Endothelial cell of umbilical vein (primary cell): ENCODE data around the gene HAL. TPM values are rescaled to one million over a fixed set of nuclear protein-coding genes. Genes with fewer than 3 reads are reported as not detected.

Experiments used
- BruUV-seq: library from RNA; stranded (reverse); fragments of 400-500 nt; replicated peaks from 2 replicates; lab custom pipeline; 2021; lab: Mats Ljungman, UMichigan
- CTCF ChIA-PET: fragments of 300-600, 350-600 bp; sonication (Branson Sonifier 250); formaldehyde crosslinking; loops from one replicate; lab custom pipeline; 2021; ENCODE audit warnings: antibody characterized with exemption, inconsistent platforms; lab: Charles Lee
- POLR2A ChIA-PET: fragments of 300-600, 350-600 bp; sonication (Branson Sonifier 250); formaldehyde crosslinking; loops from one replicate; lab custom pipeline; 2021; ENCODE audit warnings: antibody characterized with exemption, inconsistent platforms; lab: Charles Lee
- DNase-seq: peaks from one replicate; pipeline ENCODE4 v3.0.0-alpha.2; 2011; ENCODE audit warnings: low read depth, low spot score
- FAIRE-seq: peaks from 2 replicates; lab custom pipeline; 2011; peaks lifted over from hg19 to GRCh38; lab: Jason Lieb, UNC
- H2AFZ ChIP-seq: 2 replicates; pipeline ENCODE4 v1.6.0; 2012; ENCODE audit warnings: low read depth, low read length, control low read depth, inconsistent platforms
- H3K27ac ChIP-seq: 2 replicates; pipeline ENCODE4 v1.5.1; 2011; ENCODE audit warnings: low read depth, mild to moderate bottlenecking, control low read depth, low read length, moderate library complexity; ENCODE audit not compliant: insufficient read depth
- H3K27me3 ChIP-seq, 2 experiments: 2 replicates each; pipeline versions ENCODE4 v1.6.0 to v1.6.1; 2011; ENCODE audit warnings: low read length in 2 of 2, mixed read lengths in 1 of 2; ENCODE audit not compliant: control insufficient read depth in 2 of 2, insufficient read depth in 2 of 2
- H3K36me3 ChIP-seq, 2 experiments: 2 replicates in 1 of 2; 3 replicates in 1 of 2; pipeline ENCODE4 v1.5.1; 2011; ENCODE audit warnings: low read length in 2 of 2, mild to moderate bottlenecking in 1 of 2, moderate library complexity in 1 of 2; ENCODE audit not compliant: control insufficient read depth in 2 of 2, insufficient read depth in 2 of 2; ENCODE audit errors: extremely low read depth in 1 of 2
- H3K4me1 ChIP-seq: 3 replicates; pipeline ENCODE4 v1.5.1; 2011; ENCODE audit warnings: mild to moderate bottlenecking, low read length; ENCODE audit not compliant: control insufficient read depth, insufficient read depth; ENCODE audit errors: extremely low read depth
- H3K4me2 ChIP-seq: 2 replicates; pipeline ENCODE4 v1.6.1; 2011; ENCODE audit warnings: low read length, control low read depth, mixed read lengths; ENCODE audit not compliant: insufficient read depth
- H3K4me3 ChIP-seq, 3 experiments: fragments of 200-600 bp in 1 of 3; sonication (generic), shearing (Covaris generic) in 1 of 3; replicated peaks in 1 of 3; 2 replicates each; pipeline ENCODE4 v1.5.1; 2011 to 2016; ENCODE audit warnings: control low read depth in 3 of 3, low read length in 3 of 3, mild to moderate bottlenecking in 2 of 3, inconsistent platforms in 1 of 3, low read depth in 1 of 3, moderate library complexity in 1 of 3; ENCODE audit not compliant: insufficient read depth in 1 of 3
- H3K79me2 ChIP-seq: 2 replicates; pipeline ENCODE4 v1.6.0; 2012; ENCODE audit warnings: low read length, inconsistent platforms; ENCODE audit not compliant: control insufficient read depth, insufficient read depth
- H3K9ac ChIP-seq: replicated peaks from 2 replicates; pipeline ENCODE3; 2011; ENCODE audit warnings: low read length, control low read depth; ENCODE audit not compliant: insufficient read depth; ENCODE audit errors: extremely low read depth
- H3K9me1 ChIP-seq: replicated peaks from 3 replicates; pipeline ENCODE4 v1.6.0; 2011; ENCODE audit warnings: mild to moderate bottlenecking, low read length; ENCODE audit not compliant: control insufficient read depth, insufficient read depth; ENCODE audit errors: extremely low read depth
- H3K9me3 ChIP-seq: replicated peaks from 2 replicates; pipeline ENCODE4 v1.5.1; 2012; ENCODE audit warnings: low read length, inconsistent platforms; ENCODE audit not compliant: control insufficient read depth, insufficient read depth
- H4K20me1 ChIP-seq: replicated peaks from 2 replicates; pipeline ENCODE3; 2011; ENCODE audit warnings: mild to moderate bottlenecking, low read length; ENCODE audit not compliant: control insufficient read depth, insufficient read depth; ENCODE audit errors: extremely low read depth
- CTCF ChIP-seq, 2 donors: IDR thresholded peaks; 1 replicate in 1 of 2; 2 replicates in 1 of 2; pipeline ENCODE4 v1.5.1; 2011; ENCODE audit warnings: low read length in 2 of 2, mild to moderate bottlenecking in 2 of 2, moderate library complexity in 2 of 2, control low read depth in 1 of 2, inconsistent platforms in 1 of 2, low read depth in 1 of 2; ENCODE audit not compliant: insufficient read depth in 1 of 2; ENCODE audit errors: extremely low read depth in 1 of 2
- EZH2 ChIP-seq: IDR thresholded peaks from 2 replicates; pipeline ENCODE4 v1.6.1; 2012; ENCODE audit warnings: borderline replicate concordance, low read depth, mild to moderate bottlenecking, moderate library complexity, low read length, inconsistent platforms; ENCODE audit not compliant: severe bottlenecking
- FOS ChIP-seq: IDR thresholded peaks from 2 replicates; pipeline ENCODE4 v1.6.1; 2011; ENCODE audit warnings: mild to moderate bottlenecking, low read length, moderate library complexity, borderline replicate concordance; ENCODE audit not compliant: insufficient read depth
- GATA2 ChIP-seq: IDR thresholded peaks from 2 replicates; pipeline ENCODE4 v1.7.0; 2011; ENCODE audit warnings: low read depth, mild to moderate bottlenecking, moderate library complexity, mixed read lengths, low read length; ENCODE audit not compliant: insufficient read length, insufficient read depth
- JUN ChIP-seq: IDR thresholded peaks from 2 replicates; pipeline ENCODE4 v1.6.1; 2011; ENCODE audit warnings: borderline replicate concordance, low read depth; ENCODE audit not compliant: insufficient read length, insufficient read depth
- MAX ChIP-seq: IDR thresholded peaks from 2 replicates; pipeline ENCODE4 v1.6.1; 2011; ENCODE audit not compliant: insufficient read depth, insufficient read length
- MYC ChIP-seq: IDR thresholded peaks from one replicate; pipeline ENCODE4 v1.6.1; 2011; ENCODE audit warnings: mild to moderate bottlenecking, low read depth, low read length
- POLR2A ChIP-seq: IDR thresholded peaks from 2 replicates; pipeline ENCODE4 v1.6.1; 2012; ENCODE audit warnings: low read depth, mild to moderate bottlenecking, control low read depth, low read length
- POLR2AphosphoS5 ChIP-seq: IDR thresholded peaks from 2 replicates; pipeline ENCODE4 v1.6.1; 2012; ENCODE audit warnings: low read depth, mild to moderate bottlenecking, control low read depth, low read length, moderate library complexity; ENCODE audit not compliant: insufficient read depth
- dilution Hi-C: fragments of 300-500 bp; cut with MboI; formaldehyde crosslinking; loops from one replicate; pipeline ENCODE4 v1.15.0; 2019; ENCODE audit warnings: low sequenced_read_pairs; ENCODE audit not compliant: extremely low pct_ligation_motif_present
- intact Hi-C: fragments of 100-400 bp; cut with micrococcal nuclease; formaldehyde crosslinking; loops from one replicate; pipeline ENCODE4 v1.10.0; 2022
- polyA plus RNA-seq, 4 experiments: library from polyadenylated mRNA; depleted of rRNA in 3 of 4; stranded (reverse) in 3 of 4; unstranded in 1 of 4; fragments of >200 nt; gene quantifications; 2 replicates each; pipeline versions ENCODE4 v1.2.1 to v1.2.3, GENCODE V29; 2011 to 2012; ENCODE audit warnings: missing spikeins in 1 of 4
- total RNA-seq: library from RNA; stranded (reverse); gene quantifications from 2 replicates; pipeline ENCODE4 v1.2.3, GENCODE V29; 2021

The HAL gene
- total and polyA plus RNA-seq, 2 donors (not counting 3 experiments of a cell fraction or from before 2014, with no cell fraction given): 0.18 to 0.62 TPM

- no TSS peak for BruUV-seq
- Histone ChIP-seq H3K9ac (no peak overlapping the region), H3K4me1 (no peaks in the 10 kb centered on the region), H3K27me3 (peaks cover 7 to 14% of the 10 kb centered on the region in 2 experiments), H3K9me1 (no peaks in the 10 kb centered on the region), H2AFZ (no peak overlapping the region), H3K79me2 (no peaks in the 10 kb centered on the region), H3K27ac (no peak overlapping the region), H3K4me3 (no peak overlapping the region), H4K20me1 (no peaks in the 10 kb centered on the region), H3K4me2 (no peak overlapping the region), H3K36me3 (no peaks in the 10 kb centered on the region), H3K9me3 (no peaks in the 10 kb centered on the region)
- TF ChIP-seq FOS (no peak), CTCF (IDR thresholded peaks at IDR 0.05; ENCODE audit: extremely low read depth in 1 of 2, insufficient read depth in 1 of 2, low read depth in 1 of 2, low read length in 2 of 2) (no peak), MYC (no peak), GATA2 (no peak)
- DNase-seq: no peak
- CTCF ChIA-PET: no interaction called here
- dilution Hi-C loops (no loop called here), intact Hi-C loops (no loop called here)
- FAIRE-seq: no peak
- POLR2A ChIA-PET: no interaction called here
These were observed 18.3 kb downstream of the HAL start for GRCh38 chr12:95977764-95978305.

- Histone ChIP-seq H3K4me2 (no peak overlapping the region), H3K27me3 (peaks cover 8 to 9% of the 10 kb centered on the region in 2 experiments), H3K79me2 (no peaks in the 10 kb centered on the region), H3K4me1 (no peaks in the 10 kb centered on the region), H3K27ac (no peak overlapping the region), H4K20me1 (no peaks in the 10 kb centered on the region), H2AFZ (no peak overlapping the region), H3K9ac (no peak overlapping the region), H3K9me3 (no peaks in the 10 kb centered on the region), H3K9me1 (no peaks in the 10 kb centered on the region), H3K4me3 (no peak overlapping the region), H3K36me3 (no peaks in the 10 kb centered on the region)
- CTCF ChIA-PET: no interaction called here
- intact Hi-C loops (no loop called here), dilution Hi-C loops (no loop called here)
- POLR2A ChIA-PET: no interaction called here
- FAIRE-seq: no peak
- no TSS peak for BruUV-seq
- DNase-seq: no peak
- TF ChIP-seq EZH2 (no peak), MAX (no peak), CTCF (IDR thresholded peaks at IDR 0.05; ENCODE audit: extremely low read depth in 1 of 2, insufficient read depth in 1 of 2, low read depth in 1 of 2, low read length in 2 of 2) (no peak), MYC (no peak), FOS (no peak), POLR2A (no peak), JUN (no peak), GATA2 (no peak), POLR2AphosphoS5 (no peak)
These were observed 19.7 kb downstream of the HAL start for GRCh38 chr12:95976416-95976832.
